ENCODE data around the gene LYSMD2. TPM values are rescaled to one million over a fixed set of nuclear protein-coding genes. Genes with fewer than 3 reads are reported as not detected.

LYSMD2 gene
- total RNA-seq, 1 donor from 2014 or later = 5.0 TPM

GRCh38 chr15:51708013-51708412 is 29.4 kb downstream of the LYSMD2 start:
- H3K27ac Mint-ChIP-seq = peak overlapping the region; percentile 78
- peaks cover 10% of the 10 kb centered on the region for H3K4me1 Mint-ChIP-seq (ENCODE audit: low read depth)

GRCh38 chr15:51706926-51707608 is 30.4 kb downstream of the LYSMD2 start:
- Mint-ChIP-seq H3K27ac (peak overlapping the region; percentile 78), H3K36me3 (ENCODE audit: insufficient read depth) (no peaks in the 10 kb centered on the region), H3K9me3 (ENCODE audit: low read depth) (no peaks in the 10 kb centered on the region), H3K4me1 (ENCODE audit: low read depth) (peaks cover 10% of the 10 kb centered on the region), H3K4me3 (ENCODE audit: low read depth) (no peak overlapping the region), H3K27me3 (no peaks in the 10 kb centered on the region)
- no peak for DNase-seq (ENCODE audit: low spot score, unreplicated experiment)
- TF ChIP-seq CTCF (IDR thresholded peaks at IDR 0.05; ENCODE audit: unreplicated experiment) = no peak

More at GRCh38 chr15:51708013-51708412, 29.4 kb downstream of the LYSMD2 start:
- Mint-ChIP-seq H3K27me3 (no peaks in the 10 kb centered on the region), H3K4me3 (ENCODE audit: low read depth) (no peak overlapping the region), H3K36me3 (ENCODE audit: insufficient read depth) (no peaks in the 10 kb centered on the region), H3K9me3 (ENCODE audit: low read depth) (no peaks in the 10 kb centered on the region)
- no peak for TF ChIP-seq CTCF (IDR thresholded peaks at IDR 0.05; ENCODE audit: unreplicated experiment)
- no peak for DNase-seq (ENCODE audit: low spot score, unreplicated experiment)

GRCh38 chr15:51706291-51706690 is 31.2 kb downstream of the LYSMD2 start:
- TF ChIP-seq CTCF (IDR thresholded peaks at IDR 0.05; ENCODE audit: unreplicated experiment) = no peak
- no peaks in the 10 kb centered on the region for H3K36me3 Mint-ChIP-seq (ENCODE audit: insufficient read depth)
- DNase-seq (ENCODE audit: low spot score, unreplicated experiment) = no peak
- no peaks in the 10 kb centered on the region for H3K9me3 Mint-ChIP-seq (ENCODE audit: low read depth)
- no peaks in the 10 kb centered on the region for H3K27me3 Mint-ChIP-seq
- peaks cover 10% of the 10 kb centered on the region for H3K4me1 Mint-ChIP-seq (ENCODE audit: low read depth)
- H3K4me3 Mint-ChIP-seq (ENCODE audit: low read depth) = no peak overlapping the region
- no peak overlapping the region for H3K27ac Mint-ChIP-seq

GRCh38 chr15:51702710-51703109 is 34.7 kb downstream of the LYSMD2 start:
- peaks cover 3% of the 10 kb centered on the region for H3K4me1 Mint-ChIP-seq (ENCODE audit: low read depth)
- H3K36me3 Mint-ChIP-seq (ENCODE audit: insufficient read depth) = no peaks in the 10 kb centered on the region
- TF ChIP-seq CTCF (IDR thresholded peaks at IDR 0.05; ENCODE audit: unreplicated experiment) = no peak
- H3K27ac Mint-ChIP-seq = no peak overlapping the region
- no peaks in the 10 kb centered on the region for H3K9me3 Mint-ChIP-seq (ENCODE audit: low read depth)
- no peak for DNase-seq (ENCODE audit: low spot score, unreplicated experiment)
- H3K4me3 Mint-ChIP-seq (ENCODE audit: low read depth) = no peak overlapping the region
- no peaks in the 10 kb centered on the region for H3K27me3 Mint-ChIP-seq

GRCh38 chr15:51699373-51699772 is 38.1 kb downstream of the LYSMD2 start:
- H3K27me3 Mint-ChIP-seq = no peaks in the 10 kb centered on the region
- TF ChIP-seq CTCF (IDR thresholded peaks at IDR 0.05; ENCODE audit: unreplicated experiment) = no peak
- H3K9me3 Mint-ChIP-seq (ENCODE audit: low read depth) = no peaks in the 10 kb centered on the region
- no peak for DNase-seq (ENCODE audit: low spot score, unreplicated experiment)
- no peaks in the 10 kb centered on the region for H3K4me1 Mint-ChIP-seq (ENCODE audit: low read depth)
- no peak overlapping the region for H3K27ac Mint-ChIP-seq
- no peaks in the 10 kb centered on the region for H3K36me3 Mint-ChIP-seq (ENCODE audit: insufficient read depth)
- H3K4me3 Mint-ChIP-seq (ENCODE audit: low read depth) = no peak overlapping the region

Measured in progenitor cell of endocrine pancreas (in vitro differentiated cells).